Measurements from ENCODE around the gene PLCG1.
"Not testable (repeated sequence)": the region's sequence is repeated elsewhere in the genome, so short reads cannot be mapped to it uniquely, and the experiment has no call there.

Gene PLCG1

GRCh38 chr20:41136680-41137613 is at the start of gene PLCG1:
Gene PLCG1 (plus strand): TSS chr20:41137543. CDS start chr20:41137642, 99 bp downstream.
- DNase-seq (ENCODE audit: low read depth), result no peak

DNA sequence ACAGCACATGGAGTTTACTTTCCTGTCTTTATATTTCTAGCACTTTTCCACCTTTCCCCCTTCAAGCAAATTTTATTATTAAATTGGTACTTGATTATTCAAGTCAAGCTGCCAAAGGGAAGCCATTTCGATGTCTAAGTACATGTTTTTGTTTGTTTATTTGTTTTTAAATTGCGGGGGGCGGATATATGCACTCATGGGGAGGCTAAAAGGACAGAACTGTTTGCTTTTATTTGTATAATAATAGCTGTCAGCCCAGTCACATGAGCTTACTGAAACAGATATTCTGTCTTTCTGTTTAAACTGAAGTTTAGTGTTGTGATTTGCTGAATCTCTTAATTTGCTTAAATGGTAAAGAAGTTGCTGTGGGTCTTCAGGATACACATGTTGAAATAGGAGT is 49.6 kb upstream of the PLCG1 start:
- DNase-seq (ENCODE audit: low read depth), result no peak

- DNase-seq (ENCODE audit: low read depth), result no peak
These were observed 47.8 kb upstream of the PLCG1 start for GRCh38 chr20:41089555-41089954.

DNA sequence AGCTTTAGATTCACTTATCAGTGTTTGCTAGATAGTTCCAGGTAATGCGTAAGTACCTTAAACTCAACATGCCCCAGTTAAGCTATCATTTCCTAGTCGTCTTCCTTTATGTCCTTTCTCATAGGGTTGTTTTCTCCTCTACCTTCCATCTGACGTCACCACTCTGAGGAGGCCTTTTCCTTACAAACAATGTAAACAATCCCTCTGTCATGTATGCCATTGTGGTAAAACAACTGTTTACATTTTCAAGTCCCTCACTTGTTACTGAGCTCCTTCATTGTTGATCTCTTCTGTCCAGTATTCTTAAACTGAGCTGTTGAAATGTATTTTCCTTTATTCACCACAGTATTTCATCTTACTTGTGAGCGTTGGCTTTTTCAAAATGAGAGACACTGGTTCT is 45.4 kb upstream of the PLCG1 start:
- no peak for DNase-seq (ENCODE audit: low read depth)

DNA sequence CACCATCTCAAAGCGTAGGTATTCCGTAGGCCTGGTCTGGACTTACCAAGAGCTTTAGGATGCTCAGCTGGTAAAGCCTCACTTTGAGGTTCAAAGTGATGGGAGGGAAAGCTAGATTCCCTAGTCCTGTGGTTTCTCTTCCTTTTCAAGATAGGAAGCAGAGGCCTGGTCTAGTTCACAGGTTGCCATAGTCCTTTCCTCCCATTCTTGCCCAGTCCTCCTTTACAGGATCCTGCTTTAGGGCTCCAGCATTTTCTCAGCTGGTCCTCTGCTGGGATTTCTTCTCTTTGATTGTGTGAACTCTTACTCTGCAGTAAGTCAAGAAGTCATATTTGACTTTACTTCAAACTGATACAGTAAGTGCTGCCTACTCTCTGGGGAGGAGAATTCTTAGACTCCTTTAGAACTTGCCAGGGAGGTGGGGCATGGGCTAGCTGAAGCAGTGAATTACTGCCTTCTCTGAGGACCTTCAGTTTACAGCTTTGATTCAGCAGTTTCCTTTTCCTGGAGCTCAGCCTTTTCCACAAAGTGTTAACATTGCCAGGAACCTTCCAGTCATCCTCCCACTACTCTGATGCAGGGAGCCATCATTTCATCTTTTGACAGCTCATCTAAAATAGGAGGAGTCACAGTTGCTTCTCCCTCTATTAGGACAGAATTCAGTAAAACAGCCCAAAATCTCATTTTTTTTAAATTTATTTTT is 42.8 kb upstream of the PLCG1 start:
- DNase-seq (ENCODE audit: low read depth), result no peak

DNA sequence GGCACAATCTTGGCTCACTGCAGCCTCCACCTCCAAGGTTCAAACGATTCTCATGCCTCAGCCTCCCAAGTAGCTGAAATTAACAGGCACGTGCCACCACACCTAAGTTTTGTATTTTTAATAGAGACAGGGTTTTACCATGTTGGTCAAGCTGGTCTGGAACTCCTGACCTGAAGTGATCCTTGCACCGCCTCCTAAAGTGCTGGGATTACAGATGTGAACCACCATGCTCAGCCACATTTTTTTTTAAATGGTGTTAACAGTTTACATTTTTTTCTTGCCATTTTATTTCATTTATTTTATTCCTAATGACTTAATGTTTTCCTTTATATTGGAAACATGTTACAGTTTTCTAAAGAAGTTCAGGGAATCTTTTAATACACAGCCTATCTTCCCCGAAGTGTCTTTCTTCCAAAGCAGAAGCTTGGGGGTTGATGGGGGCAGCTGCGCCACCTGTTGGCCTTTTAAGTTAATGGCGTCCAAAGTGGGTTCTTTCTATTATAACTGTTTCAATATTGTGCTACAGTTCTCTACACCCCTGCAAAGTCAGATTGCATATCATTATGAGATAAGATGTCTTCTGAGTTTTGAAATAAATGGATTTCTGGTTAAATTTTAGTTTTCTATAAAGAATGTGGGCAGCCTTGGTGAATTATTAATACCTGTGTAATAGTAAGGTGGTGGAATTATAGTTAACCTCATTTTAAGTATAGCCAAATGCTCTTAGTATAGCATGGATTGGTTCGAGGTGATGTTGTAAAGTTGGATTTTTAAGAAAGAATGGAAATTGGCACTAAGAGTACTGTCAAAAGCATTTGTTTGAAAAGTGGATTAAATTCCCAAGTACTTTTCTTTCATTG is 42.0 kb upstream of the PLCG1 start:
- no peak for DNase-seq (ENCODE audit: low read depth)

- DNase-seq (ENCODE audit: low read depth), result no peak
These were observed 38.6 kb upstream of the PLCG1 start for GRCh38 chr20:41098703-41099250.

GRCh38 chr20:41100001-41100480 is 37.3 kb upstream of the PLCG1 start:
- no peak for DNase-seq (ENCODE audit: low read depth)

- no peak for DNase-seq (ENCODE audit: low read depth)
These were observed 35.7 kb upstream of the PLCG1 start for GRCh38 chr20:41101660-41102059.

- no peak for DNase-seq (ENCODE audit: low read depth)
These were observed 28.8 kb upstream of the PLCG1 start for GRCh38 chr20:41108531-41108930.

DNA sequence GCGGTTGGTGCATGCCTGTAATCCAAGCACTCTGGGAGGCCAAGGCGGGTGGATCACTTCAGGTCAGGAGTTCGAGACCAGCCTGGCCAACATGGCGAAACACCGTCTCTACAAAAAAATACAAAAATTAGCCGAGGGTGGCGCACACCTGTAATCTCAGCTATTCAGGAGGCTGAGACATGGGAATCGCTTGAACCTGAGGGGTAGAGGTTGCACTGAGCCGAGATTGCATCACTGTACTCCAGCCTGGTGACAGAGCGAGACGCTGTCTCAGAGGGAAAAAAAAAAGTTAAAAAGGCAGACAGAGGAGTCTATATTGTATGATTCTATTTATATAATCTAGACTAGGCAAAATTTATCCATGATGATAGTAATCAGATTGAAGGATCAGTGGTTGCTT is 27.3 kb upstream of the PLCG1 start:
- DNase-seq (ENCODE audit: low read depth), result no peak

GRCh38 chr20:41110930-41111577 is 26.3 kb upstream of the PLCG1 start:
- no peak for DNase-seq (ENCODE audit: low read depth)

GRCh38 chr20:41111578-41111951 is 25.8 kb upstream of the PLCG1 start:
- no peak for DNase-seq (ENCODE audit: low read depth)

GRCh38 chr20:41116282-41116956 is 20.9 kb upstream of the PLCG1 start:
- no peak for DNase-seq (ENCODE audit: low read depth)

- not testable (repeated sequence) for DNase-seq (ENCODE audit: low read depth)
These were observed 19.2 kb upstream of the PLCG1 start for GRCh38 chr20:41118159-41118558.

DNA sequence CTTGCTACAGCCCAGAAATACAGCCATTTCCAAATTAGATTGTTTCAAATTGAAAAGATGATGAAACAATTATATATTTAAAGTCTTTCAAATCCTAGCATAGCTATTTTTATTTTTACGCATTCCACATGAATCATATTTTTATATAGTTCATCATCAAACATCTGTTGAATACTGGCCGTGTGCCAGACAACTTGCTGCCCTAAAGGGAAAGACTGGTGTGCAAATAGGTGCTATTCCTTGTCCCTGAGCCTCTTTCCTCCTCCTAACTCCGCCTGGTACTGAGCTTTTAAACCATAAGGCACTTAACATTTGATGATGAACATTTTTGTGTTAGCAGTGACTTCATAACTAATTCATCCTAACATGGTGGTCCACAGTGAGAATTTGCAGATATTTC is 18.7 kb upstream of the PLCG1 start:
- DNase-seq (ENCODE audit: low read depth), result no peak

- no peak for DNase-seq (ENCODE audit: low read depth)
These were observed 17.5 kb upstream of the PLCG1 start for GRCh38 chr20:41119614-41120561.

DNA sequence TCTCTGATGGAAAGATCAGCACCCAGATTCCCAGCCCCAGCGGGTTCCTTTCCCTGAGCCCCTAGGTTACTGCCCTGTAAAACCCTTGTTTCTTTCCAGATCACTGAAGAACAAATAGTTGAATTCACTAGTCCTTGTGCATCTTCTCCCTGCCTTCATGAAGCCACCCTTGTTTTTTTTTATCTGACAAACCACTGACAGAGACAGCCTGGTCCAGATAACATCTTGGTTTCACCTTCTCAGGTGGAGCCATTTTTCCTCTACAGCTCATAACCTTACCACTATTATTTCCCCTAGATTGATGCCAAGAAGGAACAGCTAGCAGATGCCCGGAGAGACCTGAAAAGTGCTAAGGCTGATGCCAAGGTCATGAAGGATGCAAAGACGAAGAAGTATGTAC is 15.9 kb upstream of the PLCG1 start:
- DNase-seq (ENCODE audit: low read depth), result no peak

DNA sequence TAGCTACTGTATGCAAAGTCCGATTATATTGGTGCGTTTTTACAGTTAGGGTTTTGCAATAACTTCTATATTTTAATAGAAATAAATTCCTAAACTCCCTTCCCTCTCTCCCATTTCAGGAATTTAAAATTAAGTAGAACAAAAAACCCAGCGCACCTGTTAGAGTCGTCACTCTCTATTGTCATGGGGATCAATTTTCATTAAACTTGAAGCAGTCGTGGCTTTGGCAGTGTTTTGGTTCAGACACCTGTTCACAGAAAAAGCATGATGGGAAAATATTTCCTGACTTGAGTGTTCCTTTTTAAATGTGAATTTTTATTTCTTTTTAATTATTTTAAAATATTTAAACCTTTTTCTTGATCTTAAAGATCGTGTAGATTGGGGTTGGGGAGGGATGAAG is 13.7 kb upstream of the PLCG1 start:
- no peak for DNase-seq (ENCODE audit: low read depth)
